ENCODE measurements around the gene MTHFS. TPM values are rescaled to one million over a fixed set of nuclear protein-coding genes. Genes with fewer than 3 reads are reported as not detected.
"Not testable (repeated sequence)": the region's sequence is repeated elsewhere in the genome, so short reads cannot be mapped to it uniquely, and the experiment has no call there.

Gene MTHFS
- total and polyA plus RNA-seq, 2 donors (not counting 1 experiment from before 2014, with no cell fraction given): 9.5 to 21.6 TPM

DNA sequence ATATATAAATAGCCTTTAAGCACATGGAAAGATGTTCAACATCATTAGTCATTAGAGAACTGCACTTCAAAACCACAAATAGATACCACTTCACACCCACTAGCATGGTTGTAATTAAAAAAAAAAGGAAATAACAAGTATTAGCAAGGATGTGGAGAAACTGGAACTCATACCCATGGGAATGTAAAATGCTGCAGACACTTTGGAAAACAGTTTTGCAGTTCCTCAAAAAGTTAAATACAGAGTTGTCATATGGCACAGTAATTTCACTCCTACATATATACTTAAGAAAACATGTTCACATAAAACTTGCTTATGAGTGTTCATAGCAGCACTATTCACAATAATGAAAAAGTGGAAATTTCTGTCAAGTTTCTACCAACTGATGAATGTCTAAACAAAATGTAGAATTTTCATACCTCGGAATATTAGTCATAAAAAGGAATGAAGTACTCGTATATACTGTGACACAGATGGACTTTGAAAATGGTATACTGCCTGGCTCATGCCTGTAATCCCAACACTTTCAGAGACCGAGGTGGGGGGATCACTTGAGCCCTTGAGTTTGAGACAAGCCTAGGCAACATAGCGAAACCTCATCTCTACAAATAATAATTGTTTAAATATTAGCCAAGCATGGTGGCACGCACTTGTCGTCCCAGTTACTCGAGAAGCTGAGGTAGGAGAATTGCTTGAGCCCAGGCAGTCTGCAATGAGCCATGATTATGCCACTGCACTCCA is 46.1 kb upstream of the MTHFS start:
- H3K4me3 ChIP-seq (replicated peaks in 1 of 4; ENCODE audit: control extremely low read depth in 1 of 4, insufficient read depth in 1 of 4, low read depth in 3 of 4, low read length in 4 of 4): no peak overlapping the region
- H3K4me2 ChIP-seq (ENCODE audit: extremely low read depth, insufficient read depth, low read length): peak overlapping the region; percentile 29
- no peaks in the 10 kb centered on the region for H3K36me3 ChIP-seq (ENCODE audit: control insufficient read depth, insufficient read depth, low read length)
- DNase-seq (ENCODE audit: low read depth in 2 of 2): peak; percentile 36 to 61
- no peak for TF ChIP-seq EZH2 (IDR thresholded peaks at IDR 0.05; ENCODE audit: low read length, missing control alignments)
- TF ChIP-seq, protein P1, sequence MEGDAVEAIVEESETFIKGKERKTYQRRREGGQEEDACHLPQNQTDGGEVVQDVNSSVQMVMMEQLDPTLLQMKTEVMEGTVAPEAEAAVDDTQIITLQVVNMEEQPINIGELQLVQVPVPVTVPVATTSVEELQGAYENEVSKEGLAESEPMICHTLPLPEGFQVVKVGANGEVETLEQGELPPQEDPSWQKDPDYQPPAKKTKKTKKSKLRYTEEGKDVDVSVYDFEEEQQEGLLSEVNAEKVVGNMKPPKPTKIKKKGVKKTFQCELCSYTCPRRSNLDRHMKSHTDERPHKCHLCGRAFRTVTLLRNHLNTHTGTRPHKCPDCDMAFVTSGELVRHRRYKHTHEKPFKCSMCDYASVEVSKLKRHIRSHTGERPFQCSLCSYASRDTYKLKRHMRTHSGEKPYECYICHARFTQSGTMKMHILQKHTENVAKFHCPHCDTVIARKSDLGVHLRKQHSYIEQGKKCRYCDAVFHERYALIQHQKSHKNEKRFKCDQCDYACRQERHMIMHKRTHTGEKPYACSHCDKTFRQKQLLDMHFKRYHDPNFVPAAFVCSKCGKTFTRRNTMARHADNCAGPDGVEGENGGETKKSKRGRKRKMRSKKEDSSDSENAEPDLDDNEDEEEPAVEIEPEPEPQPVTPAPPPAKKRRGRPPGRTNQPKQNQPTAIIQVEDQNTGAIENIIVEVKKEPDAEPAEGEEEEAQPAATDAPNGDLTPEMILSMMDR (conservative IDR thresholded peaks at IDR 0.05 in 1 of 2, IDR thresholded peaks at IDR 0.05 in 1 of 2; ENCODE audit: low read depth in 1 of 2, low read length in 2 of 2): no peak
- H3K4me1 ChIP-seq (ENCODE audit: control insufficient read depth, extremely low read depth, insufficient read depth, low read length): peaks cover 3% of the 10 kb centered on the region
- H3K27me3 ChIP-seq (ENCODE audit: control insufficient read depth, insufficient read depth, low read length): no peaks in the 10 kb centered on the region
- no peaks in the 10 kb centered on the region for H3K79me2 ChIP-seq (ENCODE audit: control insufficient read depth, insufficient read depth, low read length)
- no peaks in the 10 kb centered on the region for H4K20me1 ChIP-seq (ENCODE audit: control insufficient read depth, extremely low read depth, insufficient read depth, low read length)
- no peak overlapping the region for H3K9ac ChIP-seq (ENCODE audit: insufficient read depth, low read length)
- no peak overlapping the region for H2AFZ ChIP-seq (ENCODE audit: low read length)
- no peaks in the 10 kb centered on the region for H3K9me3 ChIP-seq (ENCODE audit: control insufficient read depth, insufficient read depth, low read depth, low read length)
- H3K27ac ChIP-seq (ENCODE audit: insufficient read depth, low read length): peak overlapping the region; percentile 53

DNA sequence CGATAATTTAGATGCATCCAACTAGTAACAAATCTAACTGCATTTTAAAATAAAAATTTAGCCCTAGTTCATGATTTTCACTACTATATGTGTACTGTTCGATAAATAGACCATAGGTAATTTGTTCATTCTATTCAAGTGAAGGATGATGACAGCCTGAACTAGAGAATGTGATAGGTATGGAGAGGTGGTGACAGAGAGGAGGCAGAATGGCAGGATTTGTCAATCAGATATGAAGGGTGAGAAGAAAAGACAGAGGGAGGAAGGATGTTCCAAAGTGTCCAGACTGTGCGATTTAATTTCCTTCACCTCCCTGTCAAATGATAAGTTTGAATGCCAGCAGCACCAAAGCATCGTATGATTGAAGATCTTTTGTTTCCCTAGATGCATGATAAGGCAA is 42.6 kb upstream of the MTHFS start:
- H3K27me3 ChIP-seq (ENCODE audit: control insufficient read depth, insufficient read depth, low read length): no peaks in the 10 kb centered on the region
- no peak overlapping the region for H3K9ac ChIP-seq (ENCODE audit: insufficient read depth, low read length)
- peaks cover 3% of the 10 kb centered on the region for H3K4me1 ChIP-seq (ENCODE audit: control insufficient read depth, extremely low read depth, insufficient read depth, low read length)
- H4K20me1 ChIP-seq (ENCODE audit: control insufficient read depth, extremely low read depth, insufficient read depth, low read length): no peaks in the 10 kb centered on the region
- no peaks in the 10 kb centered on the region for H3K79me2 ChIP-seq (ENCODE audit: control insufficient read depth, insufficient read depth, low read length)
- H2AFZ ChIP-seq (ENCODE audit: low read length): no peak overlapping the region
- H3K9me3 ChIP-seq (ENCODE audit: control insufficient read depth, insufficient read depth, low read depth, low read length): no peaks in the 10 kb centered on the region
- H3K27ac ChIP-seq (ENCODE audit: insufficient read depth, low read length): no peak overlapping the region
- no peak overlapping the region for H3K4me2 ChIP-seq (ENCODE audit: extremely low read depth, insufficient read depth, low read length)
- H3K4me3 ChIP-seq (replicated peaks in 1 of 4; ENCODE audit: control extremely low read depth in 1 of 4, insufficient read depth in 1 of 4, low read depth in 3 of 4, low read length in 4 of 4): no peak overlapping the region
- DNase-seq (ENCODE audit: low read depth in 2 of 2): no peak
- TF ChIP-seq, protein P1 (conservative IDR thresholded peaks at IDR 0.05 in 1 of 2, IDR thresholded peaks at IDR 0.05 in 1 of 2; ENCODE audit: low read depth in 1 of 2, low read length in 2 of 2): no peak
- no peak for TF ChIP-seq EZH2 (IDR thresholded peaks at IDR 0.05; ENCODE audit: low read length, missing control alignments)
- H3K36me3 ChIP-seq (ENCODE audit: control insufficient read depth, insufficient read depth, low read length): no peaks in the 10 kb centered on the region

DNA sequence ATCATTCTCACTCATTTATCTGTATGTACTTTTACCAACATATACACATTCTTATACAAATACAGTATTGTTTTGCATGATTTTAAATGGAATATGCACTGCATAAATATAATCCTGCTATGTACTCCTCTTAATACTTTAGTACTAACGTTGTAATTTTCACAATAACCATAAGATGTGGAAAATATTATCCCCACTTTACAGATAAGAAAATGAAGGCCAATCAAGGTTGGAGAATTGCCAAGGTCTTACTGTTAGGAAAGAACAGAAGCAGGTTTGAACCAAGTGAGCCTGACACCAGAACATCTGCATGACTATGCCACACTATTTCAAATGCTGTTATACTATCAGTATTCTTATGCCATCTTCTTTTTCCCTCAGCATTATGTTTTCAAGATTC is 41.3 kb upstream of the MTHFS start:
- Histone ChIP-seq H3K9ac (ENCODE audit: insufficient read depth, low read length) (no peak overlapping the region), H3K4me3 (replicated peaks in 1 of 4; ENCODE audit: control extremely low read depth in 1 of 4, insufficient read depth in 1 of 4, low read depth in 3 of 4, low read length in 4 of 4) (no peak overlapping the region), H3K36me3 (ENCODE audit: control insufficient read depth, insufficient read depth, low read length) (no peaks in the 10 kb centered on the region), H3K27me3 (ENCODE audit: control insufficient read depth, insufficient read depth, low read length) (no peaks in the 10 kb centered on the region), H3K4me2 (ENCODE audit: extremely low read depth, insufficient read depth, low read length) (no peak overlapping the region), H3K4me1 (ENCODE audit: control insufficient read depth, extremely low read depth, insufficient read depth, low read length) (peaks cover 3% of the 10 kb centered on the region), H3K9me3 (ENCODE audit: control insufficient read depth, insufficient read depth, low read depth, low read length) (no peaks in the 10 kb centered on the region), H3K79me2 (ENCODE audit: control insufficient read depth, insufficient read depth, low read length) (no peaks in the 10 kb centered on the region), H2AFZ (ENCODE audit: low read length) (no peak overlapping the region), H4K20me1 (ENCODE audit: control insufficient read depth, extremely low read depth, insufficient read depth, low read length) (no peaks in the 10 kb centered on the region), H3K27ac (ENCODE audit: insufficient read depth, low read length) (no peak overlapping the region)
- no peak for TF ChIP-seq EZH2 (IDR thresholded peaks at IDR 0.05; ENCODE audit: low read length, missing control alignments)
- TF ChIP-seq, protein P1 (conservative IDR thresholded peaks at IDR 0.05 in 1 of 2, IDR thresholded peaks at IDR 0.05 in 1 of 2; ENCODE audit: low read depth in 1 of 2, low read length in 2 of 2): no peak
- DNase-seq (ENCODE audit: low read depth in 2 of 2): no peak

DNA sequence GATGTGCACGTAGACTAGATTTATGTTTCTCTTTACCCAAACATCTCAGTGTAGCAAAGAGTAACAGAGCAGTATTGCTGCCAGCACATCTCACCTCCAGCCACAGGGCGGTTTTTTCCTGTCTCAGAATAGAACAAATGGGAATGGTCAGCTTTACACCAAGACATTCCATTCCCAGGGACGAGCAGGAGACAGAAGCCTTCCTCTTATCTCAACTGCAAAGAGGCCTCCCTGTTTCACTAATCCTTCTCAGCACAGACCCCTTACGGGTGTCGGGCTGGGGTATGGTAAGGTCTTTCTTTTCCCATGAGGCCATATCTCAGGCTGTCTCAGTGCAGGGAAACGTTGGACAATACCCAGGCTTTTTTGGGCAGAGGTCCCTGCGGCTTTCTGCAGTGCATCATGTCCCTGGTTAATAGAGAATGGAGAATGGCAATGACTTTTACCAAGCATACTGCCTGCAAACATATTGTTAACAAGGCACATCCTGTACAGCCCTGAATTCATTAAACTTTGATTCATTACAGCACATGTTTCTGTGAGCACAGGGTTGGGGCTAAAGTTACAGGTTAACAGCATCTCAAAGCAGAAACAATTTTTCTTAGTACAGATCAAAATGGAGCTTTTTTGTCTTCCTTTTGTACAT is 38.9 kb upstream of the MTHFS start:
- H3K4me2 ChIP-seq (ENCODE audit: extremely low read depth, insufficient read depth, low read length); DNase-seq (ENCODE audit: low read depth in 2 of 2); H3K4me1 ChIP-seq (ENCODE audit: control insufficient read depth, extremely low read depth, insufficient read depth, low read length); H3K27me3 ChIP-seq (ENCODE audit: control insufficient read depth, insufficient read depth, low read length); H4K20me1 ChIP-seq (ENCODE audit: control insufficient read depth, extremely low read depth, insufficient read depth, low read length); H3K9me3 ChIP-seq (ENCODE audit: control insufficient read depth, insufficient read depth, low read depth, low read length); H3K36me3 ChIP-seq (ENCODE audit: control insufficient read depth, insufficient read depth, low read length); H3K9ac ChIP-seq (ENCODE audit: insufficient read depth, low read length); H3K27ac ChIP-seq (ENCODE audit: insufficient read depth, low read length); H3K4me3 ChIP-seq (replicated peaks in 1 of 4; ENCODE audit: control extremely low read depth in 1 of 4, insufficient read depth in 1 of 4, low read depth in 3 of 4, low read length in 4 of 4); H3K79me2 ChIP-seq (ENCODE audit: control insufficient read depth, insufficient read depth, low read length); H2AFZ ChIP-seq (ENCODE audit: low read length): not testable (repeated sequence)
